HG03064 (cell line): ENCODE measurements around the gene ANKRD10.
"Not testable (repeated sequence)": the region's sequence is repeated elsewhere in the genome, so short reads cannot be mapped to it uniquely, and the experiment has no call there.

Experiments used
- ATAC-seq: cut with Tn5 transposase; IDR thresholded peaks from one replicate; pipeline ENCODE4 v1.9.1; 2021; ENCODE audit warnings: low read depth; ENCODE audit not compliant: unreplicated experiment

ANKRD10 gene

DNA sequence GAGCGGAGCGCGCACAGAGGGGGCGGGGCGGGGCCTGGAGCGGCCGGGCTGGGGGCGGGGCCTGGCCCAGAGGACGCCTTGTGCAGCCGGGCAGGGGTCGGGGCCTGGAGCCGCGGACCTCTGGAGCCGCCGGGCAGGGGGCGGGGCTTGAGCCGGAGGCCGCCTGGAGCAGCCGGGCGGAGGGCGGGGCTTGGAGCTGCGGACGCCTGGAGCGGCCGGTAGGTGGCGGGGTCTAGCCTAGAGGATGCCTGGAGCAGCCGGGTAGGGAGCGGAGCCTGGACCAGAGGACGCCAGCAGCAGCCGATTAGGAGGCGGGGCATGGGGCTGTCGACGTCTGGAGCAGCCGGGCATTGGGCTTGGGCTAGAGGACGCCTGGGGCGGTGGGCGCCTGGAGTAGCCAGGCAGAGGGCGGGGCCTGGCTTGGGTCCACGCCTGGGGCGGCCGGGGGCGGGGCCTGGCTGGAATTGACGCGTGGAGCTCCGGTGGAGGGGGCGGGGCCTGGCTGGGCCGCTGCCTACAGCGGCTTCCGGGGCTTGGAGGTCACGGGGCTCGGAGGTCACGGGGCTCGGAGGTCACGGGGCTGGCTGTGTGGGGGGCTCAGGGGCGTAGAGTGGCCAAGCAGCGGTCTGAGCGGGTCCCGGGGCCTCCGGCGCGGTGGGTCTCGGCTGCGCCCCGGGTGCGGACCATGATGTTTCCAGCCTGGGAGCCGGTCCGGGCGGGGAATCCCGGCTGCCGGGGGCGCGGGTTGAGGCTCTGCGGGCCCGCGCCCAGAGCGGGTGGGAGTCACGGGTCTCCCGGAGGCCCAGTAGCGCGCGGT is at the start of gene ANKRD10:
ANKRD10 (minus strand) TSS at position 13 of the 817 bp plus-strand sequence. CDS start 135 bp downstream, outside the sequence.
- peak; percentile 72 for ATAC-seq

GRCh38 chr13:110964229-110965037 is 49.6 kb upstream of the ANKRD10 start:
- no peak for ATAC-seq

DNA sequence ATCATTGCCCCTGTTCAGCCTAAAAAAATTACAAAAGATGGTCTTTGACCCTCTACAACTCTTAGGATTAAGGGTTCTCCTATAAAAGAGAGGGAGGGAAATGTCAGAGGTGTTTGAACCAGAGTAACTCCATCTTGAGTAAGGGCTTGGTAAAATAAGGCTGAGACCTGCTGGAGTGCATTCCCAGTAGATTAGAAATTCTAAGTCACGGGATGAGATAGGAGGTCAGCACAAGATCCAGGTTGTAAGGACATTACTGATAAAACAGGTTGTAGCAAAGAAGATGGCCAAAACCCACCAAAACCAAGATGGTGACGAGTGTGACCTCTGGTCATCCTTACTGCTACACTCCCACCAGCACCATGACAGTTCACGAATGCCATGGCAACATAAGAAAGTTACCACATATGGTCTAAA is 48.7 kb upstream of the ANKRD10 start:
- ATAC-seq = no peak

DNA sequence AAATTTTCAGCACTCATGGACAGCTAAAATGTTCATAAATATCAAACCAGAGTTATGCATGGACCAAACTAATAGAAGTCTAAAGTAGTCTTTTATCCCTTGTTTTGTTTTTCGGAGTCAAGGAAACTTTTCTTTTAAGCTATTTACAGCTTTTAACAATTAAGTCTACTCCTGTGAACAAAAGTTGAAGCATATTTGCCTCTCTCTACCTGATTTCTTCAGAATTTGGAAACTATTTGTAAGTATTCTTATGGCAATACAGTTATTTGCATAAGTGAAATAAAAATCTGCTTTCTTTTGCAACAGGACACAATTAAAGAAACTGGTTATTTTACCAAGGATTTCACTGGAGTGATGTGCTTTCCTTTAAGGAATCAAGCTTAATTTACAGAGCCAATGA is 47.1 kb upstream of the ANKRD10 start:
- no peak for ATAC-seq

DNA sequence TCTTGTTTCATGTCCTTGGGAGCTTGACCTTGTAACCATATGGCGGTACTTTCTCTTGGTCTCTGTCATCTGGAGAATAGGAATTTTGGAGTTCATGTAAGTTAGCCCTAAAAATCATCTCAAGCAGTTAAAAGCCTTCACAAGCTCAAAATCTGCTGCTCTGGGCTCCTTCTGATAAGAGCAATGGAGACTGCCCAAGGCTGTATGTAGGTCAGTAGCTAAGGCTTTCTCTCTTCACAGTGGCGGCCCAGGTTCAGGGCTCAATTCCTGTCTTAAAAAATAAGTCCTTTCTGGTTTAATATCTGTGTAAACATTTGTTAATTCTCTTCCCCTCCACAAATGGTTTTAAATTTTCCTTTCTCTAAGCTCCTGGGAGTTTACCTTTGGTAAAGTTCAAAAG is 45.3 kb upstream of the ANKRD10 start:
- no peak for ATAC-seq

DNA sequence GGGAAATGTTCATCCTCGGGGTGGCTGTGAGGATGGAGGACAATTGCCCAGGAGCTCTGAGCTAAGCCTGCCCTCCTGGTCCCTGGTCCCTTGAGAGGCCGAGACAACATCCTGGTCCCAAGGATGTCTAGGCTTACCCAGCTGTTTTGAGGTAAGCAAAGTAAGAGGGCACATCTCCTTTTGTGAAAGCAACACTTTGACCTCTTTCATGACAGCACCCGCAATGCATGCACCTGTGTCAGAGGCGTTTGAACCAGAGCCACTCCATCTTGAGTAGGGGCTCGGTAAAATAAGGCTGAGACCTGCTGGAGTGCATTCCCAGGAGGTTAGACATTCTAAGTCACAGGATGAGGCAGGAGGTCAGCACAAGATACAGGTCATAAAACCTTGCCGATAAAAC is 43.1 kb upstream of the ANKRD10 start:
- no peak for ATAC-seq

- ATAC-seq = no peak
Measured at GRCh38 chr13:110957181-110957884, 42.5 kb upstream of the ANKRD10 start.

DNA sequence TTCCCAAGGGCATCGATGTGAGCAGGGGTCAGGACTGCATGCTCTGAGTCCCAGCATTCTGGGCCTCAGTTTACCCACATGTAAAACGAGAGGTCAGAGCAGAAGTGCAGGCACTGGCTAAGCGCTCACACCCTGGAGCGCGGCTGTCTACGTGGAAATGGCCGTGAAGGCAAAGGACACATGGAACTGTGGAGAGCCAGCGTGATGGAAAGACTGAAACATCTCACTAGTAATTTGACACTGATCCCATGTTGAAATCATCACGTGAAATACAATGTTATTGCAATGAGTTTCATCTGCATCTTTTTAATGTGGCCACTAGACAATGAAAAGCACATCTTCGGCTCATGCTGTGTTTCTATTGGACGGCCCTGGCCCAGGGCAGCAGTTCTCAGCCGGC is 41.3 kb upstream of the ANKRD10 start:
- not testable (repeated sequence) for ATAC-seq

DNA sequence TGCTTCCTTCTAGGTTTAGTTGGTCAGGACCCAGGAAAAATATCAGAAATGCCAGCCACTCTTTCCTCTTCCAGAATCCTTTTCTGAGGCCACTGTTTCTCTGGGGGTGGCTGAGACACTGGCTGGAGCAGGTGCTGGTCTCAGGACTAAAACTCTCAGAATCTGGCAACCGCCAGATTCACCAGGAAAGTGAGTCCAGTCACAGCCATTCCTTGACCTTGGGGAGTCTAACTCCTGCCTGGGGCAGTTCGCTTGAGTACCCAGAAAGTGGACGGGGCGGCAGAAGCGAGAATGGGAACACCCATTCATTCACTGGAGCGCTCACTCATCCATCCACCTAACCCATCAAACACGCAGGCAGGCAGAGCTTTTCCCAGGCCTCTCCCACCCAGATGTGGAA is 40.7 kb upstream of the ANKRD10 start:
- not testable (repeated sequence) for ATAC-seq

- ATAC-seq = not testable (repeated sequence)
Measured at GRCh38 chr13:110955072-110955503, 40.2 kb upstream of the ANKRD10 start.

DNA sequence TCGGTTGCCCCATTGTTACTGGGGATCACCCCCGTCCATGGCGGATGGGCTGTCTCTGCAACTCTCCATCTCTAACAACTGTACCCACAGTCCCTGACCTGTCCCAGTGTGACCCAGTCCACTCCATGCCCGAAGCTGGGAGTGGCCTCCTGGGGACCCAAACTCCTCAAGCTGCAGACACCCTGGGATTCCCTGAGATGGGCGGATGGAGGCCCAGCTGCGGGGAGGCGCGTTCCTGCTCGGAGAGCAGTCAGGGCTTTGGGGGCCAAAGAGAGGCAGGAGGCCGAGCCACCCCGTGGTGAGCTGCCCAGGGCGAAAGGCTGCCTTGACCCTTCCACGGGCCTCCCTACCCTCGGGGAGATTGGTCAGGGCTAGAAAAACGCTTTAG is 39.7 kb upstream of the ANKRD10 start:
- not testable (repeated sequence) for ATAC-seq

DNA sequence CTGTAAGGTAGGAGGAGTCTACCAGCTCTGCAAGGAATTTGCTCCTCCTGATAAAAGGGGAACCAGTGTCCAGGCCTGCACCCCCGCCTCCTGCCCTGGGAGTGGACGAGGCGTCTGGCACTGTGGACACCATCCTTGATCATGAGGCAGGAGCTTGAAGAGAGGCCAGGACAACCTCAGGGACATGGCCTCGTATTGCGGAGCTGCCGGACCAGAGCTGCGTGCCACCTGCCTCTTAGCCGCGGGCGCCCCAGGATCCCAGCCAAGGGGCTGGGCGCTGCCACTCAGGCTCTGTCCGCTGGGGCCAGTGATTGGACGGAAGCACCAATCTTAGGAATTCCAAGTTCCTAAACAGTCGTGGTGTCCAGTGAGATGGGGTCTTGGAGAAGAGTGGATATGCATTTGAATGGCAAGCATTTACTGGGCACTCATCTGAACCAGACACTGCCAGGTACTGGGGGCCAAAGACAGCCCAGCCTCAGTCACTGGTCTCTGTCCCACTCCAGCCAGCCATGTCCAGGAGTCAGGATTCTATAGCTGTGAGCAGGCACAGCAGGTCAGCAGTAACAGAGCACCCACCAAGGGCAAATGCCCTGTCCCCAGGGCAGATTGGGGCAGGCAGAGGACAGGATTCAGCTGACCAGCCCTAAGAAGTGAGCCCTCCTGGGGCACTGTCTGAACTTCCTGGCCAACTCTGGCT is 39.1 kb upstream of the ANKRD10 start:
- no peak for ATAC-seq

GRCh38 chr13:110953416-110953815 is 38.5 kb upstream of the ANKRD10 start:
- no peak for ATAC-seq

DNA sequence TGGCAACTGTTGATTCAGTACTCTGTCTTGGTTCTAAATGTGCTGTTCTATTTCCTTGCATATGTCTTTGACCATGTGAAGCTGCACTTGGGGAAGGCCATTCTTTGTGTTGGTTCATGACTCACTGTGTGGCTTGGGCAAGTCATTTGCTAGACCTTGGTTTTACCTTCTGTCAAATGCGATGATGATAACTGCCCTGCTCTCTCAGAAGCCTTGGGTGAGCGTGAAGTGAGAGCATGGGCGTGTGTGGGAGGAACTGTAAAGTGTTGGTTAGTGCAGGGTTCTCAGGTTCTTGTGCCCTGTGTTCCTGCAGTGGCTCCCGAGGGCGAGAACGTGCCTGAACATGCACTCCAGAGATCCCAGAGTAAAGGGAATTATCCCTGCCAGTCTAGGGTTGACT is 37.3 kb upstream of the ANKRD10 start:
- ATAC-seq = not testable (repeated sequence)

DNA sequence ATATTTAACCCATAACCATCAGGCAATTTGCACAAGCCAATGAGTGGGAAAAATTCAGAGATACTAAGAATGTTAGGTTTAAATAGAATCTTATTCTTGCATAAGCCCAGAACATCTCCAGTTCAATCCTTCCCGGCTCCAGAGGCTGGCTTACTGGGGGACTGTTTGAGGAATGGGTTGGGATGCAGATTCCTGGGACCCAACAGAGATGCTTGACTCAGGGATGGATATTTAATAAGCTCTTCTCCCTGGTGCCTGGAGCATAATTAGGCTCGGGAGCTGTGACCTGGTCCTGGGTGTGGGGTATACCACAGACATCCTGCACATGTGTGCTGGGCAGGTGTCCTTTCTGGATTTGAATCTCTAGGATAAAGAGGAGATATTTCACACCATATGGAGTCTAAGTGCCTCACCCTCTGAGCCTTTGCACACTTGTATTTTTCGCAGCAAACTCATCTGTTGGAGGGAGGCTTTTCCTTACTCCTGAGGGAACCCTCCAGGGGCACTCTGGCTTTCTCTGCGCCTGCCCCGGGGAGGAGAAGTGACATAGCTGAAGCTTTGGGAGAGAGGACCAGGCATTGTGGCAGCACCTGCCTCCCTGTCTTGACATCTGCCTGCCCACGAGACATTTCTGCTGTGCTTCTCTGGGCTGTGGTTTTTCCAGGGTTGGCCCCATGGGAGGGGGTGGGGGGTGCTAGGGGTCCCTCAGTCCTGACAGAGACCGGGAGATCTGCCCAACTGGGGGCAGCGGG is 36.1 kb upstream of the ANKRD10 start:
- no peak for ATAC-seq

- ATAC-seq = no peak
Measured at GRCh38 chr13:110950356-110950755, 35.5 kb upstream of the ANKRD10 start.

- ATAC-seq = no peak
Measured at GRCh38 chr13:110949628-110950027, 34.8 kb upstream of the ANKRD10 start.

DNA sequence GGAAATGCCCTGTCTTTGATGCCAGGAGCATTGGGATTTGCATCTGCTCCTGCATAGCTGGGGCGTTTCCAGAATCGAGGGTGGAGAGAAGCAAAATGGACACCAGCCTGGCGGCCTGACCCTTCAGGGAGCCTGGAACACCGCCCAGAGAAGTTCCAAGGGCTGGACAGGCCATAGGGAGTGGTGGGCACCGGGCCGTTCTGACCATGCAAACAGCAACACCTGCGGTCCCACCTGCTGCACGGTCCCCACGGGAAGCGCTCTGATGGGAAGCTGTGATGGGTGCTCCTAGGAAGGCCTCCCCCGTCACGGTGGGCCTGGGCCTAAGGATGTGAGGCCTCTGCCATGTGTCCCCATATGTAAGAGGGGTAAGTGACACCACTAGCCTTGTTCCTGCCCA is 34.2 kb upstream of the ANKRD10 start:
- no peak for ATAC-seq

DNA sequence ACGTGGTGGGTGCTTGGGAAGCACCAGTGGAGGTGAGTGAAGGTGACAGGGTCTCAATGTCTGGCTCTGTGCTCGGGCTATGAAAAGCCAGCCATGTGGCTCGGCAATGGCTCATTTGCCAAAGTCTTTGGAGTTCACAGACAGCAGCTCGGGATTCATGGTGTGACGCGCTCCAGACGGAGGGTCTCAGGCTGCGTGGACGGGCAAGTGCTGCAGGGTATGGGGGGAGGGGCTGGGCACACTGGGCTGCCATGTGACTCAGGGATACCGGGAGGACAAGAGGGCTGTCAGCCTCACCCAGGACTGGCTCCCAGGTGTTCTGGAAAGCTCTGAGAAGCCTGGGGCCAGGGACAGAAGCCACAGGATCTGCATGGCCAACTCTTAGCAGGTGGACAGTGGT is 32.5 kb upstream of the ANKRD10 start:
- not testable (repeated sequence) for ATAC-seq
